Adrenal gland (tissue), 5 donors: ENCODE measurements around the gene TICAM2.

ENCODE experiments used
- CTCF ChIP-seq, 6 experiments: fragments of 450-650 bp in 4 of 6; fragments of 200-600 bp in 2 of 6; sonication (generic) in 1 of 6; IDR thresholded peaks; 1 replicate in 5 of 6; 2 replicates in 1 of 6; pipeline versions ENCODE4 v1.5.1 to v1.8.0; 2016 to 2021; ENCODE audit warnings: antibody characterized with exemption in 6 of 6, mild to moderate bottlenecking in 2 of 6, moderate library complexity in 1 of 6
- POLR2A ChIP-seq, 2 donors: fragments of 450-650 bp; IDR thresholded peaks; one replicate each; pipeline ENCODE4 v1.6.1; 2017; ENCODE audit warnings: antibody characterized with exemption in 2 of 2, mild to moderate bottlenecking in 2 of 2, moderate library complexity in 1 of 2
- donor health status: DM: no; HTN: no; CAD: no.

- TF ChIP-seq CTCF (IDR thresholded peaks at IDR 0.05) (no peak), POLR2A (IDR thresholded peaks at IDR 0.05) (no peak)
These were observed 59.5 kb downstream of the TICAM2 start for GRCh38 chr5:115542651-115543364.
